Activated naive CD4-positive, alpha-beta T cell treated with anti-CD3 and anti-CD28 coated beads, Interleukin-2, amount 50 U/mL, for 72 hours (primary cell): ENCODE measurements around the gene CIB2. TPM values are rescaled to one million over a fixed set of nuclear protein-coding genes. Genes with fewer than 3 reads are reported as not detected.
A peak's percentile ranks its signal among the peaks of the same experiment; 100 is the strongest.

Experiments used
- ATAC-seq, 2 donors: fragments of 150-1000 bp; cut with Tn5 transposase; 2 replicates each; pipeline ENCODE4 v1.10.0; 2021; ENCODE audit warnings: mild to moderate bottlenecking in 2 of 2, moderate library complexity in 2 of 2
- DNase-seq, 2 donors: peaks; one replicate each; pipeline ENCODE4 v3.0.0; 2021 to 2022; ENCODE audit warnings: low spot score in 2 of 2
- H3K27ac Mint-ChIP-seq, 2 donors: one replicate each; pipeline ENCODE4 v1.8.0; 2022; ENCODE audit warnings: mild to moderate bottlenecking in 2 of 2, mixed read lengths in 2 of 2
- H3K36me3 Mint-ChIP-seq, 2 donors: one replicate each; pipeline ENCODE4 v1.8.0; 2022; ENCODE audit warnings: mixed read lengths in 2 of 2
- H3K9me3 Mint-ChIP-seq, 2 donors: one replicate each; pipeline ENCODE4 v1.8.0; 2022; ENCODE audit warnings: mixed read lengths in 2 of 2
- total RNA-seq, 2 donors: library from RNA; stranded (reverse); gene quantifications; one replicate each; pipeline ENCODE4 v1.2.3, GENCODE V29; 2022

CIB2 gene
- total RNA-seq, 2 donors from 2014 or later = 1.4 to 1.6 TPM

- Mint-ChIP-seq H3K9me3 (no peaks in the 10 kb centered on the region), H3K36me3 (no peaks in the 10 kb centered on the region), H3K27ac (peak overlapping the region in 1 of 2 donors; percentile 12)
- DNase-seq (no peak), ATAC-seq (no peak)
Observed at GRCh38 chr15:78129077-78129750, 2.0 kb downstream of the CIB2 start.

- DNase-seq = no peak
- Mint-ChIP-seq H3K36me3 (no peaks in the 10 kb centered on the region), H3K9me3 (no peaks in the 10 kb centered on the region), H3K27ac (peak overlapping the region in 1 of 2 donors; percentile 22)
- ATAC-seq = no peak
Observed at GRCh38 chr15:78127882-78128281, 3.4 kb downstream of the CIB2 start.

GRCh38 chr15:78125267-78125666 is 6.0 kb downstream of the CIB2 start:
- H3K36me3 Mint-ChIP-seq = no peaks in the 10 kb centered on the region
- H3K27ac Mint-ChIP-seq = no peak overlapping the region
- ATAC-seq (no peak), DNase-seq (no peak)
- H3K9me3 Mint-ChIP-seq = no peaks in the 10 kb centered on the region

GRCh38 chr15:78120523-78120922 is 10.7 kb downstream of the CIB2 start:
- Mint-ChIP-seq H3K27ac (no peak overlapping the region), H3K36me3 (no peaks in the 10 kb centered on the region), H3K9me3 (no peaks in the 10 kb centered on the region)
- DNase-seq (no peak), ATAC-seq (no peak)

- Mint-ChIP-seq H3K27ac (peak overlapping the region in 1 of 2 donors; percentile 56), H3K36me3 (no peaks in the 10 kb centered on the region), H3K9me3 (no peaks in the 10 kb centered on the region)
- no peak for DNase-seq
- ATAC-seq = no peak
Observed at GRCh38 chr15:78112551-78112950, 18.7 kb downstream of the CIB2 start.

- H3K9me3 Mint-ChIP-seq = no peaks in the 10 kb centered on the region
- no peak overlapping the region for H3K27ac Mint-ChIP-seq
- DNase-seq = peak in 1 of 2 donors; percentile 40
- no peak for ATAC-seq
- no peaks in the 10 kb centered on the region for H3K36me3 Mint-ChIP-seq
Observed at GRCh38 chr15:78111788-78112187, 19.5 kb downstream of the CIB2 start.

- no peaks in the 10 kb centered on the region for H3K36me3 Mint-ChIP-seq
- DNase-seq (peak in 1 of 2 donors; percentile 34), ATAC-seq (no peak)
- H3K9me3 Mint-ChIP-seq = no peaks in the 10 kb centered on the region
- H3K27ac Mint-ChIP-seq = no peak overlapping the region
Observed at GRCh38 chr15:78110916-78111475, 20.2 kb downstream of the CIB2 start.

GRCh38 chr15:78110096-78110495 is 21.1 kb downstream of the CIB2 start:
- no peak for ATAC-seq
- no peak overlapping the region for H3K27ac Mint-ChIP-seq

GRCh38 chr15:78109156-78109555 is 22.1 kb downstream of the CIB2 start:
- Mint-ChIP-seq H3K27ac (peak overlapping the region in 1 of 2 donors; percentile 67), H3K36me3 (no peaks in the 10 kb centered on the region), H3K9me3 (no peaks in the 10 kb centered on the region)
- DNase-seq (peak in 1 of 2 donors; percentile 31), ATAC-seq (no peak)

More at GRCh38 chr15:78110096-78110495, 21.1 kb downstream of the CIB2 start:
- no peaks in the 10 kb centered on the region for H3K36me3 Mint-ChIP-seq
- DNase-seq = peak in 1 of 2 donors; percentile 47
- no peaks in the 10 kb centered on the region for H3K9me3 Mint-ChIP-seq

- H3K9me3 Mint-ChIP-seq = no peaks in the 10 kb centered on the region
- DNase-seq = peak; percentile 79 to 85
- peak overlapping the region in 1 of 2 donors; percentile 67 for H3K27ac Mint-ChIP-seq
- peak; percentile 75 to 86 for ATAC-seq
- H3K36me3 Mint-ChIP-seq = no peaks in the 10 kb centered on the region
Observed at GRCh38 chr15:78108300-78109084, 22.8 kb downstream of the CIB2 start.

- H3K27ac Mint-ChIP-seq = no peak overlapping the region
- no peak for ATAC-seq
- no peaks in the 10 kb centered on the region for H3K36me3 Mint-ChIP-seq
- H3K9me3 Mint-ChIP-seq = no peaks in the 10 kb centered on the region
- DNase-seq = peak in 1 of 2 donors; percentile 51
Observed at GRCh38 chr15:78107471-78107870, 23.8 kb downstream of the CIB2 start.

GRCh38 chr15:78105476-78106241 is 25.6 kb downstream of the CIB2 start:
- Mint-ChIP-seq H3K9me3 (no peaks in the 10 kb centered on the region), H3K27ac (peak overlapping the region; percentile 80 to 87), H3K36me3 (no peaks in the 10 kb centered on the region)
- ATAC-seq (no peak), DNase-seq (peak in 1 of 2 donors; percentile 52)

- no peak for ATAC-seq
Observed at GRCh38 chr15:78104566-78105475, 26.4 kb downstream of the CIB2 start.

GRCh38 chr15:78104119-78104479 is 27.1 kb downstream of the CIB2 start:
- DNase-seq (no peak), ATAC-seq (peak; percentile 18 to 35)
- H3K36me3 Mint-ChIP-seq = no peaks in the 10 kb centered on the region
- peak overlapping the region; percentile 87 to 96 for H3K27ac Mint-ChIP-seq
- no peaks in the 10 kb centered on the region for H3K9me3 Mint-ChIP-seq

More at GRCh38 chr15:78104566-78105475, 26.4 kb downstream of the CIB2 start:
- DNase-seq = peak in 1 of 2 donors; percentile 53
- H3K27ac Mint-ChIP-seq = peak overlapping the region; percentile 80 to 87
- H3K9me3 Mint-ChIP-seq = no peaks in the 10 kb centered on the region
- no peaks in the 10 kb centered on the region for H3K36me3 Mint-ChIP-seq

- no peaks in the 10 kb centered on the region for H3K36me3 Mint-ChIP-seq
- peak; percentile 86 to 88 for ATAC-seq
- peak overlapping the region; percentile 87 to 96 for H3K27ac Mint-ChIP-seq
- peak; percentile 64 to 73 for DNase-seq
- no peaks in the 10 kb centered on the region for H3K9me3 Mint-ChIP-seq
Observed at GRCh38 chr15:78103406-78104118, 27.7 kb downstream of the CIB2 start.
